GM19023 (cell line): ENCODE data around the gene COL27A1.

Experiments
- ATAC-seq: cut with Tn5 transposase; IDR thresholded peaks from one replicate; pipeline ENCODE4 v1.9.1; 2021; ENCODE audit warnings: mild to moderate bottlenecking, moderate library complexity; ENCODE audit not compliant: unreplicated experiment

Gene COL27A1

GRCh38 chr9:114202849-114203248 is 47.5 kb downstream of the COL27A1 start:
- ATAC-seq = no peak

- ATAC-seq = no peak
These were observed 48.2 kb downstream of the COL27A1 start for GRCh38 chr9:114203410-114204140.

- ATAC-seq = no peak
These were observed 48.9 kb downstream of the COL27A1 start for GRCh38 chr9:114204265-114204664.

GRCh38 chr9:114205171-114206015 is 50.1 kb downstream of the COL27A1 start:
- ATAC-seq = no peak

- ATAC-seq = no peak
These were observed 51.0 kb downstream of the COL27A1 start for GRCh38 chr9:114206221-114206789.

GRCh38 chr9:114207034-114207810 is 51.9 kb downstream of the COL27A1 start:
- ATAC-seq = no peak

- ATAC-seq = no peak
These were observed 52.5 kb downstream of the COL27A1 start for GRCh38 chr9:114207845-114208244.

- ATAC-seq = no peak
These were observed 53.8 kb downstream of the COL27A1 start for GRCh38 chr9:114209151-114209550.

GRCh38 chr9:114210136-114210535 is 54.8 kb downstream of the COL27A1 start:
- ATAC-seq = no peak

GRCh38 chr9:114210691-114211276 is 55.4 kb downstream of the COL27A1 start:
- ATAC-seq = no peak

- no peak for ATAC-seq
These were observed 57.5 kb downstream of the COL27A1 start for GRCh38 chr9:114212826-114213225.

GRCh38 chr9:114213566-114213965 is 58.2 kb downstream of the COL27A1 start:
- ATAC-seq = no peak

GRCh38 chr9:114214181-114214580 is 58.8 kb downstream of the COL27A1 start:
- ATAC-seq = no peak

GRCh38 chr9:114214686-114215414 is 59.5 kb downstream of the COL27A1 start:
- ATAC-seq = no peak

GRCh38 chr9:114216081-114216480 is 60.7 kb downstream of the COL27A1 start:
- ATAC-seq = no peak

- no peak for ATAC-seq
These were observed 61.6 kb downstream of the COL27A1 start for GRCh38 chr9:114216976-114217375.

GRCh38 chr9:114218264-114219120 is 63.2 kb downstream of the COL27A1 start:
- ATAC-seq = no peak

- no peak for ATAC-seq
These were observed 64.8 kb downstream of the COL27A1 start for GRCh38 chr9:114220061-114220541.
